ENCODE data around the gene ABTB2. TPM values are rescaled to one million over a fixed set of nuclear protein-coding genes. Genes with fewer than 3 reads are reported as not detected.

Gene ABTB2
- total and polyA plus RNA-seq, 2 donors (not counting 1 experiment from before 2014, with no cell fraction given): 1.0 to 5.8 TPM

- Histone ChIP-seq H3K36me3 (ENCODE audit: control insufficient read depth, insufficient read depth, low read length) (no peaks in the 10 kb centered on the region), H3K4me3 (replicated peaks in 1 of 4; ENCODE audit: control extremely low read depth in 1 of 4, insufficient read depth in 1 of 4, low read depth in 3 of 4, low read length in 4 of 4) (no peak overlapping the region), H3K79me2 (ENCODE audit: control insufficient read depth, insufficient read depth, low read length) (no peaks in the 10 kb centered on the region)
These were observed 96.7 kb downstream of the ABTB2 start for GRCh38 chr11:34261095-34261494.

GRCh38 chr11:34260072-34260575, 97.7 kb downstream of the ABTB2 start:
- H3K4me3 ChIP-seq (replicated peaks in 1 of 4; ENCODE audit: control extremely low read depth in 1 of 4, insufficient read depth in 1 of 4, low read depth in 3 of 4, low read length in 4 of 4): no peak overlapping the region
- no peaks in the 10 kb centered on the region for H3K9me3 ChIP-seq (ENCODE audit: control insufficient read depth, insufficient read depth, low read depth, low read length)
- no peak for DNase-seq (ENCODE audit: low read depth in 2 of 2)
- TF ChIP-seq CTCF (conservative IDR thresholded peaks at IDR 0.05 in 1 of 2, IDR thresholded peaks at IDR 0.05 in 1 of 2; ENCODE audit: low read depth in 1 of 2, low read length in 2 of 2) (no peak), EZH2 (IDR thresholded peaks at IDR 0.05; ENCODE audit: low read length, missing control alignments) (no peak)
- no peaks in the 10 kb centered on the region for H4K20me1 ChIP-seq (ENCODE audit: control insufficient read depth, extremely low read depth, insufficient read depth, low read length)
- H3K9ac ChIP-seq (ENCODE audit: insufficient read depth, low read length): no peak overlapping the region
- no peak overlapping the region for H3K27ac ChIP-seq (ENCODE audit: insufficient read depth, low read length)
- no peak overlapping the region for H3K4me2 ChIP-seq (ENCODE audit: extremely low read depth, insufficient read depth, low read length)
- no peak overlapping the region for H2AFZ ChIP-seq (ENCODE audit: low read length)
- H3K4me1 ChIP-seq (ENCODE audit: control insufficient read depth, extremely low read depth, insufficient read depth, low read length): peaks cover 3% of the 10 kb centered on the region
- H3K36me3 ChIP-seq (ENCODE audit: control insufficient read depth, insufficient read depth, low read length): no peaks in the 10 kb centered on the region
- no peaks in the 10 kb centered on the region for H3K27me3 ChIP-seq (ENCODE audit: control insufficient read depth, insufficient read depth, low read length)
- H3K79me2 ChIP-seq (ENCODE audit: control insufficient read depth, insufficient read depth, low read length): no peaks in the 10 kb centered on the region

More at GRCh38 chr11:34261095-34261494, 96.7 kb downstream of the ABTB2 start:
- TF ChIP-seq EZH2 (IDR thresholded peaks at IDR 0.05; ENCODE audit: low read length, missing control alignments): no peak
- TF ChIP-seq CTCF (conservative IDR thresholded peaks at IDR 0.05 in 1 of 2, IDR thresholded peaks at IDR 0.05 in 1 of 2; ENCODE audit: low read depth in 1 of 2, low read length in 2 of 2): no peak
- no peak overlapping the region for H2AFZ ChIP-seq (ENCODE audit: low read length)
- no peaks in the 10 kb centered on the region for H3K9me3 ChIP-seq (ENCODE audit: control insufficient read depth, insufficient read depth, low read depth, low read length)
- no peak overlapping the region for H3K9ac ChIP-seq (ENCODE audit: insufficient read depth, low read length)
- H3K4me1 ChIP-seq (ENCODE audit: control insufficient read depth, extremely low read depth, insufficient read depth, low read length): peaks cover 5% of the 10 kb centered on the region
- H4K20me1 ChIP-seq (ENCODE audit: control insufficient read depth, extremely low read depth, insufficient read depth, low read length): no peaks in the 10 kb centered on the region
- DNase-seq (ENCODE audit: low read depth in 2 of 2): no peak
- H3K27me3 ChIP-seq (ENCODE audit: control insufficient read depth, insufficient read depth, low read length): no peaks in the 10 kb centered on the region
- no peak overlapping the region for H3K4me2 ChIP-seq (ENCODE audit: extremely low read depth, insufficient read depth, low read length)
- H3K27ac ChIP-seq (ENCODE audit: insufficient read depth, low read length): no peak overlapping the region

- no peak overlapping the region for H3K4me3 ChIP-seq (replicated peaks in 1 of 4; ENCODE audit: control extremely low read depth in 1 of 4, insufficient read depth in 1 of 4, low read depth in 3 of 4, low read length in 4 of 4)
- DNase-seq (ENCODE audit: low read depth in 2 of 2): no peak
- H3K36me3 ChIP-seq (ENCODE audit: control insufficient read depth, insufficient read depth, low read length): no peaks in the 10 kb centered on the region
- TF ChIP-seq CTCF (conservative IDR thresholded peaks at IDR 0.05 in 1 of 2, IDR thresholded peaks at IDR 0.05 in 1 of 2; ENCODE audit: low read depth in 1 of 2, low read length in 2 of 2) (no peak), EZH2 (IDR thresholded peaks at IDR 0.05; ENCODE audit: low read length, missing control alignments) (no peak)
- no peak overlapping the region for H3K27ac ChIP-seq (ENCODE audit: insufficient read depth, low read length)
- H3K79me2 ChIP-seq (ENCODE audit: control insufficient read depth, insufficient read depth, low read length): no peaks in the 10 kb centered on the region
- H4K20me1 ChIP-seq (ENCODE audit: control insufficient read depth, extremely low read depth, insufficient read depth, low read length): no peaks in the 10 kb centered on the region
- no peak overlapping the region for H3K4me2 ChIP-seq (ENCODE audit: extremely low read depth, insufficient read depth, low read length)
- no peak overlapping the region for H3K9ac ChIP-seq (ENCODE audit: insufficient read depth, low read length)
- H2AFZ ChIP-seq (ENCODE audit: low read length): no peak overlapping the region
- no peaks in the 10 kb centered on the region for H3K27me3 ChIP-seq (ENCODE audit: control insufficient read depth, insufficient read depth, low read length)
- peaks cover 1% of the 10 kb centered on the region for H3K4me1 ChIP-seq (ENCODE audit: control insufficient read depth, extremely low read depth, insufficient read depth, low read length)
- no peaks in the 10 kb centered on the region for H3K9me3 ChIP-seq (ENCODE audit: control insufficient read depth, insufficient read depth, low read depth, low read length)
These were observed 98.7 kb downstream of the ABTB2 start for GRCh38 chr11:34259087-34259486.
